OCI-LY1 (cell line): Measurements from ENCODE around the gene CKAP5.

ENCODE experiments used
- H2AFZ ChIP-seq: fragments of 200-600 bp; sonication (generic), shearing (Covaris generic); 2 replicates; pipeline ENCODE4 v1.6.0; 2014; ENCODE audit warnings: antibody characterized with exemption, mild to moderate bottlenecking, low read length
- H3F3A ChIP-seq: fragments of 200-600 bp; sonication (generic), shearing (Covaris generic); 2 replicates; pipeline ENCODE4 v1.6.0; 2014; ENCODE audit warnings: mild to moderate bottlenecking, antibody characterized with exemption, low read length, moderate library complexity; ENCODE audit not compliant: insufficient read depth
- H3K27ac ChIP-seq: fragments of 200-600 bp; sonication (generic); 2 replicates; pipeline ENCODE4 v1.5.1; 2014; ENCODE audit warnings: low read length, mixed run types, mild to moderate bottlenecking, low read depth; ENCODE audit not compliant: poor library complexity, severe bottlenecking
- H3K27me3 ChIP-seq: fragments of 200-600 bp; sonication (generic); 2 replicates; pipeline ENCODE4 v1.6.0; 2014; ENCODE audit warnings: antibody characterized with exemption, mild to moderate bottlenecking, low read length, moderate library complexity; ENCODE audit not compliant: insufficient read depth
- H3K36me3 ChIP-seq: fragments of 200-600 bp; sonication (generic); 2 replicates; pipeline ENCODE4 v1.6.1; 2014; ENCODE audit warnings: mild to moderate bottlenecking, antibody characterized with exemption, low read length, moderate library complexity, mixed read lengths; ENCODE audit not compliant: insufficient read depth
- H3K4me1 ChIP-seq: fragments of 200-600 bp; sonication (generic); 2 replicates; pipeline ENCODE4 v1.5.1; 2014; ENCODE audit warnings: mild to moderate bottlenecking, low read length, moderate library complexity; ENCODE audit not compliant: insufficient read depth, severe bottlenecking
- H3K4me2 ChIP-seq: fragments of 200-600 bp; sonication (generic), shearing (Covaris generic); 2 replicates; pipeline ENCODE4 v1.6.1; 2014; ENCODE audit warnings: low read length
- H3K4me3 ChIP-seq: fragments of 200-600 bp; sonication (generic); 2 replicates; pipeline ENCODE4 v1.5.1; 2014; ENCODE audit warnings: low read length, low read depth, mild to moderate bottlenecking, mixed read lengths; ENCODE audit not compliant: poor library complexity, severe bottlenecking
- H3K79me2 ChIP-seq: fragments of 200-600 bp; shearing (Covaris generic); 2 replicates; pipeline ENCODE4 v1.6.1; 2016; ENCODE audit warnings: mixed run types, low read length, mixed read lengths; ENCODE audit not compliant: insufficient read depth
- H3K9ac ChIP-seq: fragments of 200-600 bp; sonication (generic), shearing (Covaris generic); 2 replicates; pipeline ENCODE4 v1.6.1; 2014; ENCODE audit warnings: mild to moderate bottlenecking, low read length, mixed read lengths
- H3K9me2 ChIP-seq: fragments of 200-600 bp; sonication (generic), shearing (Covaris generic); 2 replicates; pipeline ENCODE4 v1.6.1; 2014; ENCODE audit warnings: low read depth, mild to moderate bottlenecking, low read length, mixed read lengths
- H3K9me3 ChIP-seq: fragments of 200-600 bp; shearing (Covaris generic); 2 replicates; pipeline ENCODE4 v1.6.1; 2014; ENCODE audit warnings: low read length, mixed read lengths
- H4K20me1 ChIP-seq: fragments of 200-600 bp; sonication (generic), shearing (Covaris generic); 2 replicates; pipeline ENCODE4 v1.6.0; 2016; ENCODE audit warnings: mild to moderate bottlenecking, low read length; ENCODE audit not compliant: insufficient read depth
- CTCF ChIP-seq: fragments of 200-600 bp; sonication (generic), shearing (Covaris generic); IDR thresholded peaks from 2 replicates; pipeline ENCODE4 v1.5.1; 2017; ENCODE audit warnings: mild to moderate bottlenecking, antibody characterized with exemption, low read length, moderate library complexity, mixed read lengths
- EZH2 ChIP-seq: fragments of 200-600 bp; sonication (generic), shearing (Covaris generic); IDR thresholded peaks from 2 replicates; pipeline ENCODE4 v1.8.0; 2017; ENCODE audit warnings: borderline replicate concordance, mixed run types, mild to moderate bottlenecking, antibody characterized with exemption, low read length, moderate library complexity, mixed read lengths

The CKAP5 gene

GRCh38 chr11:46727952-46728658 is 118.0 kb downstream of the CKAP5 start:
- no peaks in the 10 kb centered on the region for H3K27me3 ChIP-seq
- no peak overlapping the region for H2AFZ ChIP-seq
- no peak overlapping the region for H3K27ac ChIP-seq
- no peaks in the 10 kb centered on the region for H3K79me2 ChIP-seq
- no peak overlapping the region for H3K4me3 ChIP-seq
- H3K4me1 ChIP-seq = peaks cover 6% of the 10 kb centered on the region
- no peaks in the 10 kb centered on the region for H4K20me1 ChIP-seq
- H3K9me3 ChIP-seq = no peaks in the 10 kb centered on the region
- no peak overlapping the region for H3K9ac ChIP-seq
- no peaks in the 10 kb centered on the region for H3K36me3 ChIP-seq
- H3K9me2 ChIP-seq = no peaks in the 10 kb centered on the region
- H3K4me2 ChIP-seq = no peak overlapping the region
- H3F3A ChIP-seq = no peaks in the 10 kb centered on the region
- no peak for TF ChIP-seq EZH2
- TF ChIP-seq CTCF = no peak

DNA sequence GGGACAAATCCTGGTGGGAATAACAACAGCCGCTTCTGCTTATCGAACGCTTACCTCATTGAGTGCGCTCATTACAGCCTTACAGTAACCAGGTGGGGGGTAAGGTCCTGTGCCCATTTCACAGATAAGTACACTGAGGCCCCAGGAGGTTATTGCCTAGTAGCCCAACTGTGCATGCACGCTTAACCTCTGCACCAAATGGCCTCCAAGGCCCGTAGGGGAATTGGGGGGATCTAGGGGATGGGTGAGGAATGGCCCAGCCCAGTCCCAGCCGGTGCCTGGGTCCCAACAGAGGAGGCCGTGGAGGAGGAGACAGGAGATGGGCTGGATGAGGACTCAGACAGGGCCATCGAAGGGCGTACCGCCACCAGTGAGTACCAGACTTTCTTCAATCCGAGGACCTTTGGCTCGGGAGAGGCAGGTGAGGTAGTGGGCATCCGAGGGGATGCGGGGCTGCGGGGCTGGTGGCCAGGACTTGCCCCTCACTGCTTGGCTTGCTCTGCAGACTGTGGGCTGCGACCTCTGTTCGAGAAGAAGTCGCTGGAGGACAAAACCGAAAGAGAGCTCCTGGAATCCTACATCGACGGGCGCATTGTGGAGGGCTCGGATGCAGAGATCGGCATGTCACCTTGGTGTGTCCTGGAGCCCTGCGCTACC is 119.7 kb downstream of the CKAP5 start:
- Histone ChIP-seq H2AFZ (no peak overlapping the region), H3K9ac (no peak overlapping the region), H3K4me3 (no peak overlapping the region), H3K27me3 (no peaks in the 10 kb centered on the region), H3F3A (no peaks in the 10 kb centered on the region), H3K4me1 (peaks cover 6% of the 10 kb centered on the region), H3K4me2 (no peak overlapping the region), H3K79me2 (no peaks in the 10 kb centered on the region), H3K9me2 (no peaks in the 10 kb centered on the region), H3K9me3 (no peaks in the 10 kb centered on the region), H3K27ac (no peak overlapping the region), H3K36me3 (no peaks in the 10 kb centered on the region), H4K20me1 (no peaks in the 10 kb centered on the region)
- TF ChIP-seq CTCF = no peak
- TF ChIP-seq EZH2 = no peak

DNA sequence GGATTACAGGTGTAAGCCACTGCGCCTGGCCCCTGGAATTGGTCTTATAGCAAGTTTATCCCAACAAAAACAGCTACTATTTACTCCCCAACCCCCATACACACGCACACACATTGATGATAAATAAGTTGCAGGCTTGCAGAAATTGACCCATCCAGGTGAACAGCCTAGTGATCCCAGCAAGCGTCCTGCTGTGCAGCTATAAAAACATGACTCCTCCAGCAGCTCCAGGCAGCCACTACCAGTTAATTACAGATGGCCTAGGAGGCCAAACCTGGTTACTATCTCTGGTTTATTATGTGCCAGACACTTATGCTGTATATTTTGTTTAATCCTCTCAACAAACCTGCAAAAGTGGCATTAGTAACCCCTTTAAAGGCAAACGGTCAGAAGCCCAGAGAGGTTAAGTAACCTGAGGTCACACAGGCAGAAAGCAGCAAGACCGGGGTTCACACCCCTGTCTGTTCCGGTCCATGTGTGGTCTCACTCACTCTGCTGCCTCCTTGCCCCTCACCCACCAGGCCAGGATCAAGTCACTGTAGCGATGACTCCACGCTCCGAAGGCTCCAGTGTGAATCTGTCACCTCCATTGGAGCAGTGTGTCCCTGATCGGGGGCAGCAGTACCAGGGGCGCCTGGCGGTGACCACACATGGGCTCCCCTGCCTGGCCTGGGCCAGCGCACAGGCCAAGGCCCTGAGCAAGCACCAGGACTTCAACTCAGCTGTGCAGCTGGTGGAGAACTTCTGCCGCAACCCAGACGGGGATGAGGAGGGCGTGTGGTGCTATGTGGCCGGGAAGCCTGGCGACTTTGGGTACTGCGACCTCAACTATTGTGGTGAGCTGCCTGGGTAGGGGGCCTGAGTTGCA is 120.5 kb downstream of the CKAP5 start:
- Histone ChIP-seq H3K4me2 (no peak overlapping the region), H3K27me3 (no peaks in the 10 kb centered on the region), H3F3A (no peaks in the 10 kb centered on the region), H3K79me2 (no peaks in the 10 kb centered on the region), H3K36me3 (no peaks in the 10 kb centered on the region), H2AFZ (no peak overlapping the region), H3K27ac (no peak overlapping the region), H3K9me2 (no peaks in the 10 kb centered on the region), H3K4me1 (peaks cover 6% of the 10 kb centered on the region), H3K9me3 (no peaks in the 10 kb centered on the region), H4K20me1 (no peaks in the 10 kb centered on the region), H3K4me3 (no peak overlapping the region), H3K9ac (no peak overlapping the region)
- TF ChIP-seq CTCF = no peak
- no peak for TF ChIP-seq EZH2
